ENCODE results near the gene TMA7B. TPM values are rescaled to one million over a fixed set of nuclear protein-coding genes. Genes with fewer than 3 reads are reported as not detected.

The TMA7B gene
- total and polyA plus RNA-seq, 2 donors (not counting 3 experiments of a cell fraction or from before 2014, with no cell fraction given): not detected

DNA sequence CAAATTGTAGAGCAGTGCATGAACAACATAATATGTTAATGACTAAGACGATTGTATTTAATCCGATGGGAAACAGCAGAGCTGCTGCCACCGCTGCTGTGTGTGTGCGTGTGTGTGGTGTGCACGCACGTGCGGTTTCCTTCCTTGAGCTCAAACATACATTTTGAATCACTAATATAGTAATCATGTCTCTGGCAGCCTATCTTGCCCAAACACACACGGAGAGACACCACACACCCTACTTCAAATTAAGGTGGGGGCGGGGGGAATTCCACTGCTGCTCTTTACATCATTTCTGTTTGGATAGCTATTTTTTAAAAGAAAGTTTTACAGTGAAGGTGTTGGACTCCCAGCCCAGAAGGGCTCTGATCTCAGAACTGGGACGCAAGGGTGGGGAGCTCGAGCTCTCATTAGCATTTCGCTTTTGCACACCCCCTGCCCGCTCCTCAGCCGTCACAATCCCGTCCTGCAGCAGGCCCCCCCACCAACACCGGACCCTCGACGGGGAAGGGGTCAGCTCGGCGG lies 33.9 kb downstream of the TMA7B start:
- no peak for FAIRE-seq
- Histone ChIP-seq H3K9ac (replicated peaks; ENCODE audit: extremely low read depth, insufficient read depth, low read length) (no peak overlapping the region), H3K27me3 (ENCODE audit: control insufficient read depth in 2 of 2, insufficient read depth in 2 of 2, low read length in 2 of 2) (peaks cover 20 to 36% of the 10 kb centered on the region in 2 experiments), H4K20me1 (replicated peaks; ENCODE audit: control insufficient read depth, extremely low read depth, insufficient read depth, low read length) (no peaks in the 10 kb centered on the region), H3K79me2 (ENCODE audit: control insufficient read depth, insufficient read depth, low read length) (no peaks in the 10 kb centered on the region), H3K4me2 (ENCODE audit: insufficient read depth, low read length) (no peak overlapping the region), H3K36me3 (ENCODE audit: control insufficient read depth in 2 of 2, extremely low read depth in 1 of 2, insufficient read depth in 2 of 2, low read length in 2 of 2) (no peaks in the 10 kb centered on the region), H2AFZ (ENCODE audit: low read depth, low read length) (no peak overlapping the region), H3K4me3 (replicated peaks in 1 of 3; ENCODE audit: insufficient read depth in 1 of 3, low read depth in 1 of 3, low read length in 3 of 3) (no peak overlapping the region), H3K9me1 (replicated peaks; ENCODE audit: control insufficient read depth, extremely low read depth, insufficient read depth, low read length) (no peaks in the 10 kb centered on the region), H3K27ac (ENCODE audit: insufficient read depth, low read depth, low read length) (no peak overlapping the region), H3K9me3 (replicated peaks; ENCODE audit: control insufficient read depth, insufficient read depth, low read length) (no peaks in the 10 kb centered on the region), H3K4me1 (ENCODE audit: control insufficient read depth, extremely low read depth, insufficient read depth, low read length) (no peaks in the 10 kb centered on the region)
- TF ChIP-seq EZH2 (IDR thresholded peaks at IDR 0.05; ENCODE audit: borderline replicate concordance, low read depth, low read length, severe bottlenecking): peak; percentile 74
- TF ChIP-seq GATA2 (IDR thresholded peaks at IDR 0.05; ENCODE audit: insufficient read depth, insufficient read length, low read depth, low read length): no peak
- dilution Hi-C loops (cut with MboI; ENCODE audit: extremely low pct_ligation_motif_present, low sequenced_read_pairs) (no loop called here), intact Hi-C loops (cut with micrococcal nuclease) (no loop called here)
- CTCF ChIA-PET: interaction anchor here (1.2 kb wide), 2 partner anchors 12 to 31 kb away, joined by 3 to 6 read pairs; no protein-coding TSS in a partner anchor
- no TSS peak for BruUV-seq (replicated peaks)
- POLR2A ChIA-PET: no interaction called here
- DNase-seq (ENCODE audit: low read depth, low spot score): no peak

DNA sequence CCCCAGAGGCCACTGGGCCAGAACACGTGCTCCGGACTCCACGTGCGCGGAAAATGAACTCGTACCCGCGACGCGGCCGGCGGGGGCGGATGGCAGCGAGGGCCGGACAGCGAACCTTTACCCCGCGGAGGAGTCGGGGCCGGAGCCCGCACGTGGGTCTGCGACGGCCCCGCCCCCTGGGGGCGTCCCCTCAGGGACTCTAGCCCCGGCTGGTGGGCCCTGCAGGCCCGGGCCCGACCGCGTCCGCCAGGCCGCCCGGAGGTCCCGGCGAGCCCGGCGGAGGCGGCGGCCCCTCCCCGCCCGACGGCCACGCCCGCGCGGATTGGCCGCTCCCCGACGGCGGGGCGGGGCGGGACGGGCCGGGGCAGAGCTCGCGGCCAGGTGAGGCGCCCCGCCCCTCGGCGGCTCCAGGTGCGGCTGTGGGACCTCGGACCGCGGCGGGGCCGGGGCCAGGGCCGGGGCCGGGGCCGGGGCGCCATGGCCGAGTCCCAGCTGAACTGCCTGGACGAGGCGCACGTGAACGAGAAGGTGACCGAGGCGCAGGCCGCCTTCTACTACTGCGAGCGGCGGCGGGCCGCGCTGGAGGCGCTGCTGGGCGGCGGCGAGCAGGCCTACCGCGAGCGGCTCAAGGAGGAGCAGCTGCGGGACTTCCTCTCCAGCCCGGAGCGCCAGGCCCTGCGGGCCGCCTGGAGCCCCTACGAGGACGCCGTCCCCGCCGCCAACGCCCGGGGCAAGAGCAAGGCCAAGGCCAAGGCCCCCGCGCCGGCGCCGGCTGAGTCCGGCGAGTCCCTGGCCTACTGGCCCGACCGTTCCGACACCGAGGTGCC lies 34.6 kb downstream of the TMA7B start, which contains the start of gene FAM83F:
FAM83F (plus strand) TSS at position 389 of the 827 bp plus-strand sequence; CDS start at position 478, 89 bp downstream.
- Histone ChIP-seq H3K36me3 (ENCODE audit: control insufficient read depth in 2 of 2, extremely low read depth in 1 of 2, insufficient read depth in 2 of 2, low read length in 2 of 2) (no peaks in the 10 kb centered on the region), H3K9ac (replicated peaks; ENCODE audit: extremely low read depth, insufficient read depth, low read length) (no peak within 1 kb of the TSS), H3K79me2 (ENCODE audit: control insufficient read depth, insufficient read depth, low read length) (no peaks in the 10 kb centered on the region), H3K9me3 (replicated peaks; ENCODE audit: control insufficient read depth, insufficient read depth, low read length) (no peaks in the 10 kb centered on the region), H3K4me1 (ENCODE audit: control insufficient read depth, extremely low read depth, insufficient read depth, low read length) (no peaks in the 10 kb centered on the region), H2AFZ (ENCODE audit: low read depth, low read length) (no peak within 1 kb of the TSS), H3K9me1 (replicated peaks; ENCODE audit: control insufficient read depth, extremely low read depth, insufficient read depth, low read length) (no peaks in the 10 kb centered on the region), H3K27me3 (ENCODE audit: control insufficient read depth in 2 of 2, insufficient read depth in 2 of 2, low read length in 2 of 2) (peaks cover 20 to 36% of the 10 kb centered on the region in 2 experiments), H4K20me1 (replicated peaks; ENCODE audit: control insufficient read depth, extremely low read depth, insufficient read depth, low read length) (no peaks in the 10 kb centered on the region), H3K4me3 (replicated peaks in 1 of 3; ENCODE audit: insufficient read depth in 1 of 3, low read depth in 1 of 3, low read length in 3 of 3) (no peak within 1 kb of the TSS), H3K4me2 (ENCODE audit: insufficient read depth, low read length) (no peak within 1 kb of the TSS), H3K27ac (ENCODE audit: insufficient read depth, low read depth, low read length) (no peak within 1 kb of the TSS)
- DNase-seq (ENCODE audit: low read depth, low spot score): no peak
- TF ChIP-seq, protein P1, sequence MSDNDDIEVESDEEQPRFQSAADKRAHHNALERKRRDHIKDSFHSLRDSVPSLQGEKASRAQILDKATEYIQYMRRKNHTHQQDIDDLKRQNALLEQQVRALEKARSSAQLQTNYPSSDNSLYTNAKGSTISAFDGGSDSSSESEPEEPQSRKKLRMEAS (IDR thresholded peaks at IDR 0.05; ENCODE audit: insufficient read depth, insufficient read length): peak; percentile 25
- TF ChIP-seq JUN (IDR thresholded peaks at IDR 0.05; ENCODE audit: borderline replicate concordance, insufficient read depth, insufficient read length, low read depth) (no peak), FOS (IDR thresholded peaks at IDR 0.05; ENCODE audit: borderline replicate concordance, insufficient read depth, low read length) (no peak), POLR2A (IDR thresholded peaks at IDR 0.05; ENCODE audit: low read depth, low read length) (no peak), EZH2 (IDR thresholded peaks at IDR 0.05; ENCODE audit: borderline replicate concordance, low read depth, low read length, severe bottlenecking) (peak; percentile 68)
- CTCF ChIA-PET: interaction anchor here (1.2 kb wide), 2 partner anchors 12 to 30 kb away, joined by 3 to 6 read pairs; no protein-coding TSS in a partner anchor
- FAIRE-seq: no peak
- intact Hi-C loops (cut with micrococcal nuclease) (no loop called here), dilution Hi-C loops (cut with MboI; ENCODE audit: extremely low pct_ligation_motif_present, low sequenced_read_pairs) (no loop called here)
- POLR2A ChIA-PET: no interaction called here
- no TSS peak for BruUV-seq (replicated peaks)

Data from endothelial cell of umbilical vein (primary cell).